Measurements from ENCODE around the gene PLXNA4.

PLXNA4 gene

DNA sequence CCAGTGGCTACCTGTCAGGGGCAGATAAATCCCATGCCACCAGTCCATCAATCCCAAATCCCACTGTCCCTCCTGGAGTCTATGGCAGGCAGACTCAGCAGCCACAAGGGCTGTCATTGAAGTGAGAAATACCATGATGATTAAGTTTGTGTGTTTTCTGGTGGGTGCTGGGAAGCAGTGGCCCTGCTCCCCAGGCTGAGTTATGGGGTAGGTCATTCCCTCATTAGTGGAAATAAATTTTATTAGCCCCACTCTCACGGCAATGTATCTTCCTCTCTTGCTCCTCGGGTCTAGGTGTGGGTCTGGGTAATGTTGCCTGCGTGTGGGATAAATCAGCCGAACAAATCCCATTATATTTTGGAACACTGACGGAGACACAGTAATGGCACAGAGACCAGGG lies 76.8 kb downstream of the PLXNA4 start:
- FAIRE-seq = no peak

GRCh38 chr7:132499065-132499464 lies 77.2 kb downstream of the PLXNA4 start:
- no peak for FAIRE-seq

GRCh38 chr7:132498319-132498718 lies 78.0 kb downstream of the PLXNA4 start:
- no peak for FAIRE-seq

- FAIRE-seq = no peak
Observed at GRCh38 chr7:132497098-132497497, 79.2 kb downstream of the PLXNA4 start.

DNA sequence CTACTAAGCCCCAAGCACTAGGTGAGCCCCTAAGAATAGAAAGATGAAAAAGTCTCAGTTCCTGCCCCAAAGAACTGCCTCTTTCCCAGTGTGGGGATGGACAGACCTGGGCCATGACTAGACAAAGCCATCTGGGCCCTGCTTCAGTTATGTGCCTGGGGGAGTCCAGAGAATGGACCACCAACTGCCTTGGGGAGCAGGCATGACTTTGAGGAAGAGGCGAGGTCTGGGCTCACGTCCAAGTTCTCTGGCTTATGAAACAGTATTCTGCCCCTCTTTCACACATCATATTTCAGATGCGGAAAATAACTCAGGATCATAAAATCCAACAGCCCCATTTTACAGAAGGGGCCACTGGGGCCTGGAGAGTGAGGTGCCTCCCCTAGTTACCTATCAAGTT lies 80.3 kb downstream of the PLXNA4 start:
- FAIRE-seq = no peak

DNA sequence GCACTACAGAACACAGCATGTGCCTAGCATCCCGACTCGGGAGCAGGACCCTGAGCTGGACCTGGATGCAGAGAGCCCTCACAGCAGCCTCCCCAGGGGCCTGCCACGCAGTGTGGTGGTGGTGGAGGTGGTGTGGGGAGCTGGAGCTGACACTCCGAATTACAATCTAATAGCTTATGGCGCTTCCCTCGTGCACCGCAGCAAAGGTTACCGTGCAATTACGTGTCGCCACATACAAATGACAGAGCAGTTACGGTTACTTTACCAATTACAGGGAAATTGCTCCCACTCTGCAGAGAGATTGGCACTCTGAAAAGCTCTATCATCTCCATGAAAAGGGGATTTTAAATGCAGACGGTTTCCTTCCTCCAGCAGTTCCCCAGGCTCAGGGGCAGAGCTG lies 81.8 kb downstream of the PLXNA4 start:
- FAIRE-seq = no peak

GRCh38 chr7:132492823-132493445 lies 83.3 kb downstream of the PLXNA4 start:
- no peak for FAIRE-seq

- no peak for FAIRE-seq
Observed at GRCh38 chr7:132491391-132491945, 84.8 kb downstream of the PLXNA4 start.

DNA sequence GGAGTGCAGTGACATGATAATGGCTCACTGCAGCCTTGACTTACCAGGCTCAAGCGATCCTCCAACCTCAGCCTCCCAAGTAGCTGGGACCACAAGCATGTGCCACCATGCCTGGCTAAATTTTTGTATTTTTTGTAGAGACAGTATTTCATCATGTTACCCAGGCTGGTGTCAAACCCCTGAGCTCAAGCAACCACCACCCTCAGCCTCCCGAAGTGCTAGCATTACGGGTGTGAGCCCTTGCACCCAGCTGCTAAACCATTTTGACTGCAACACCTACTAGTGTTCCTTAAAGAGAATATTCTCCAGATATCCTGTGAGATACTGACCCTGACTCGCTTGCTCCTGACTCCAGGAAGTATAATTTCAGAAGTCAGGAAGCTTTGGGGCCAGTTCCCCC lies 85.8 kb downstream of the PLXNA4 start:
- FAIRE-seq = no peak

DNA sequence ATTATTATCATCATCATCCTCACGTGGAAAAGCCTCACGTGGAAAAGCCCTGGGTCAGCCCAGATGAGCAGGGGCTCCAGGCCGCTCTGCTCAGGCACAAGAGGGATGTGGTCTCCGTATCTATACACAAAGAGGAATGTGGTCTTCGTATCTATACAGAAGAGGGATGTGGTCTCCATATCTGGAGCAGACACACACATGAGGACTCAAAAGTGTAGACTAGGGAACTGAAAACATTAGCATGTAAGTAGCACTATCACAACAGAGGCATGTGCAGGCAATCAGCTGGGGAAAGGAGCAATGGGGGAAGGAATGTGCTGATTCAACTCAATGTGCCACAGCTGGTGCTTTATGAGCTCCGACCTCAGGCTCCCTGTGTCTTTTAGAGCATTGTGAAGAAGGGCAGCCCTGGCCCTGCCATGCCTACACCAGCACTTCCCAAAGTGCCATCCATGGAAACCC lies 86.5 kb downstream of the PLXNA4 start:
- FAIRE-seq = no peak

GRCh38 chr7:132488634-132489302 lies 87.5 kb downstream of the PLXNA4 start:
- FAIRE-seq = no peak

DNA sequence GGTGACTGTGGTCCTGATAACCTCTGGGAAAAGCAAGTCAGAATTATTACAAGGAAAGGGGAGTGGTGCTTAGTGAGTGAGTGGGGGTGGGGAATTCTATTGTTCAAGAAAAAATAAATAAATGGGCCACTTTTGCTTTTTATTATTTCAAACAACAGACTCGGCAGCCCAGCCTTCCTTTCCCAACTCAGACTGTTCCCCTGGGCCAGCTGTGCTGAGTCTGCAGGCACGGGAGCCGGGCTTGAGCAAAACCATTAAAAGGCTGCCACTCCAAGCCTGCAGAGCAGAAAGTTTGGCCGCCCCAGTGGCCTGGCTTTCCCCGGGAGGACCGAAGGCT lies 90.0 kb downstream of the PLXNA4 start:
- FAIRE-seq = no peak

DNA sequence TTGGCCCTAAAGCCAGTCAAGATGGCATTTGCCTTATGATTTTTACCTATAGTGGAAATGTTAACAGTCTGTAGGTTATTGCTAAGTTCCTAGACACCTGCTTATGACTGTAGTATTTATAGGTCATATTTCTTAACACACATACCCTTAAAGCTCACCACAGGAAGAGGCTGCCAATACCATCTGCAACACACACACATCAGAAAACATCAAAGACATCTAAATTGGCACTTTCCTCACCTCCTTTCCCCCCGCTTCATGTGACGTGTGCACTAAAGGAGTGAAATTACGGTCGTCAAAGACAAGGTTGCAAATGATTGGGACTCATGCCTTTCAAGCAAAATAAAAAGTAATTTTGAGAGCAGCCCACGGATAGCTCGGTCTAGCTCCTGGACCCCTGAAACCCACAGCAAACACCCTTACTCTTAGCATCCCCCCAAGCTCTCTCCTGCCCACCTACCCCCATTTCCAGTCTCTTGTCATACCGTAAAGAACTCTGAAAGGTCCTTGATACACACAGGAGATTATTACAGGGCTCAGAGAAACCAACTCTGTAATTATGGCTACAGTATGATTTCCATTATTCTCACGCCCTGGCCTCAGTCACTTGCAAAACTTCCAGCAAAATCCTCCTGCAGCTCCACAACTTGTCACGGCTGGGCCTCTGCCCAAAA lies 90.5 kb downstream of the PLXNA4 start:
- FAIRE-seq = no peak

DNA sequence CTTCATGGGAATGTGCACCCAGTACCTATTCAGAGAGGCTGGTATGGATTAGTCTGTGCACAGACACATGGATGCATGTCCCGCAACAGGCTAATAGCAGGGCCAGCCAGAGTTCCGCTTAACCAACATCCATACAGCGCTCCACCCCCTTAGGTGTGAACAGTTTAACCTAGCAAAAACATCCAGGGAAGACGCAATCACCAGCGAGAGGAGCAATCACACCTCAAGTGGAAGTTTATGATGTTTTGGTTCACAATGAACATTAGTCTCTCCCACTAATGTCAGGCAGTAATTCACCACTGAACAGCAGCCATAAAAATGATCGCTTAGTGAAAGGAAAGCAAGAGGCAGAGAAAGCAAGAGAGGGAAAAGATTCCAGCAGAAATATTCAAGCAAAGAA lies 91.1 kb downstream of the PLXNA4 start:
- FAIRE-seq = no peak

GRCh38 chr7:132482866-132483265 lies 93.4 kb downstream of the PLXNA4 start:
- no peak for FAIRE-seq

- no peak for FAIRE-seq
Observed at GRCh38 chr7:132480534-132480933, 95.7 kb downstream of the PLXNA4 start.

GRCh38 chr7:132476541-132476940 lies 99.7 kb downstream of the PLXNA4 start:
- FAIRE-seq = no peak

DNA sequence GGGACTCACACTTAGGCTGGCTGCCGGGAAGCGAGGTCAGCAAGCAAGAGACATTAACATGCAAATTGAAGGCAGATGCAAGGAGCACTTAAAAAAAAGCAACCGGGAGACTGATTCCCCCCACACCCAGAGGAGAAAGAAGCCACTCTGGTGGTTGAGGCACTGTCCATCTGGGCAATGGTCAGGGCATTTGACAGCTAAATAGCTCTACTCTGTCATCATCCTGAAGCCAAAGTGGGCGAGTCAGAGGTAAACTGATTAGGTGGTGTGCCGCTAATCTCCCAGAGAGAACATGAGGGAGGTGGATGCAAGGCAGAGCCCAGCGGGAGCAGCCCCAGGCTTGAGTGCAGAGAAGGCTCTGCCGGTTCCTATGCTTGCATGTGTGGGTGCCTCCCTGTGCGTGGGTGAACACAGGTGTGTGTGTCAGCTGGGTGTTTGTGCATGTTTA lies 100.6 kb downstream of the PLXNA4 start:
- FAIRE-seq = no peak

DNA sequence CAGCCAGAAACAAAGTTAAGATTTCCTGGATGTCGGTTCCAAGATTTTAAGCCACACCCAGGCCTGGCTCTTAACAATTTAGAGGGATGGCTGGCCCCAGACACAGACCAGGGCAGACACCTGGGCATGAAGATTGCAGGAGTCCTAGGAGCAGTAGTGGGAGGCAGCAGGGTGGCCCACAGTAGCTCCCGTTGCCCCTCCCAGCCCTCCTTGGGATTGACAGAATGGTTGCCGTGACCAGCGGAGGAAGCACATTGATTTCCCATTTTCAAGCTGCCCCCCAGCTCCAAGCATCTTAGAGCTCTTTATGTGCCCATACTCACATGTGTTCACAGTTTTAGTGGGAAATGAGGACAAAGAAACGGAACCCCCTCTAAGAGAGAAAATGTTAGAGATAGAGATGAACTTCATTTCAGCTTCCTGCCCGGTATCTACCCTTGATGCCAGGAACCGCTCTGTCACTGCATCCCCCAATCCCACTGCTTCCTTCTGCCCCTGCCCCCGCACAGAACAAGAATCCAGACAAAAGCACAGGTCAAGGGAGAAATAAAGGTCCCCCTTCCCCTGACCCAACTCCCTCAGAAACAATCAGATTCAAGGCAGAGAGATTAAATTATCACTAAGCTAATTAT lies 101.1 kb downstream of the PLXNA4 start:
- FAIRE-seq = no peak

- no peak for FAIRE-seq
Observed at GRCh38 chr7:132472463-132473120, 103.7 kb downstream of the PLXNA4 start.

- FAIRE-seq = no peak
Observed at GRCh38 chr7:132471515-132471914, 104.8 kb downstream of the PLXNA4 start.

- FAIRE-seq = no peak
Observed at GRCh38 chr7:132469681-132470080, 106.6 kb downstream of the PLXNA4 start.

DNA sequence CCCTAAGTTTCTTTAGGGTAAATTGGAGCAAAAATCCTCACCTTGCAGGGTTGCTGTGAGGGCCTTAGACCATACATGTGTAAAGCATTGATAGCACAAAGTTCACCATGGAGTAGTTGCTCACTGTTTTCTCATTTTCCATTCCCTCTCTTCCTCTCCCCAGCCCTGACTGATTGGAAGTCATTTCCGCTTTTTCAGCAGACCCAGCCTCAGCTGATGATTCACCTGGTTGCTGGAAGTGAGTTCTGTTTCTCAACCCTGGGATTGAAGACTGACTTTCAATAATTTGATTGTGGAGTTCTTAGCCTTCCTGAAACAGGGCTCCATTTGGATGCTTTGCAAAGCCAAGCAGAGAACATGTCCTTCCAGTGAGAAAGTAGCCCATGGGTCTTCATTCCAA lies 107.0 kb downstream of the PLXNA4 start:
- FAIRE-seq = no peak
